Astrocyte of the cerebellum (primary cell): ENCODE results near the gene RBM19.

ENCODE experiments used
- DNase-seq: peaks from one replicate; pipeline ENCODE4 v3.0.0-alpha.2; 2011; ENCODE audit warnings: low read depth
- H3K4me3 ChIP-seq: 2 replicates; pipeline ENCODE4 v1.5.1; 2011; ENCODE audit warnings: mild to moderate bottlenecking, low read depth, low read length, moderate library complexity
- in situ Hi-C: cut with HindIII; loops from 2 replicates; pipeline ENCODE4 v1.10.0; 2017; ENCODE audit warnings: low sequenced_read_pairs
- TF ChIP-seq, protein P1 (sequence below): IDR thresholded peaks from 2 replicates; pipeline ENCODE4 v1.5.1; 2012; ENCODE audit warnings: low read length, low read depth, moderate library complexity, mild to moderate bottlenecking; ENCODE audit errors: missing control alignments

The RBM19 gene

GRCh38 chr12:113880988-113881962 is 84.8 kb downstream of the RBM19 start:
- no peak for DNase-seq
- in situ Hi-C loops: no loop called here
- TF ChIP-seq, protein P1, sequence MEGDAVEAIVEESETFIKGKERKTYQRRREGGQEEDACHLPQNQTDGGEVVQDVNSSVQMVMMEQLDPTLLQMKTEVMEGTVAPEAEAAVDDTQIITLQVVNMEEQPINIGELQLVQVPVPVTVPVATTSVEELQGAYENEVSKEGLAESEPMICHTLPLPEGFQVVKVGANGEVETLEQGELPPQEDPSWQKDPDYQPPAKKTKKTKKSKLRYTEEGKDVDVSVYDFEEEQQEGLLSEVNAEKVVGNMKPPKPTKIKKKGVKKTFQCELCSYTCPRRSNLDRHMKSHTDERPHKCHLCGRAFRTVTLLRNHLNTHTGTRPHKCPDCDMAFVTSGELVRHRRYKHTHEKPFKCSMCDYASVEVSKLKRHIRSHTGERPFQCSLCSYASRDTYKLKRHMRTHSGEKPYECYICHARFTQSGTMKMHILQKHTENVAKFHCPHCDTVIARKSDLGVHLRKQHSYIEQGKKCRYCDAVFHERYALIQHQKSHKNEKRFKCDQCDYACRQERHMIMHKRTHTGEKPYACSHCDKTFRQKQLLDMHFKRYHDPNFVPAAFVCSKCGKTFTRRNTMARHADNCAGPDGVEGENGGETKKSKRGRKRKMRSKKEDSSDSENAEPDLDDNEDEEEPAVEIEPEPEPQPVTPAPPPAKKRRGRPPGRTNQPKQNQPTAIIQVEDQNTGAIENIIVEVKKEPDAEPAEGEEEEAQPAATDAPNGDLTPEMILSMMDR: no peak
- H3K4me3 ChIP-seq: no peak overlapping the region

DNA sequence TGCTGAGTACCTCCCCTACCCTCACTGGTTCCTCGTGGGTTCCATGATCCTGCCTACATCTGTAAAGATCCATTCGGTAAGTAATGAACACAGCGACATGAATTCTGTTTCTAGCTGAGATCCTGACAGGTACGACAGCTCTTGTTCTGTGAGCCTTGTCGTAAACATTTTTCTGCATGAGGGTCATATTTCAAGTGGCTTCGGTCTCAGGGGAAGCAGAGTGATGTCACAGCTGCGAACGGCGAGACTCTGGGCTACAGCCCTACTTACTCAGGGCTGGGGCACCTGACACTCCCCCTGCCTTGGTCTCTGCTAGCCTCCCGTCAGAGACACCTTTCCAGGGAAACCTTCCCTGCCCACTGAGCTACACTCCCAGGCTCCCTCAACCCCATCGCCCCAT is 85.8 kb downstream of the RBM19 start:
- in situ Hi-C loops: no loop called here
- DNase-seq: no peak
- no peak overlapping the region for H3K4me3 ChIP-seq
- TF ChIP-seq, protein P1: no peak

DNA sequence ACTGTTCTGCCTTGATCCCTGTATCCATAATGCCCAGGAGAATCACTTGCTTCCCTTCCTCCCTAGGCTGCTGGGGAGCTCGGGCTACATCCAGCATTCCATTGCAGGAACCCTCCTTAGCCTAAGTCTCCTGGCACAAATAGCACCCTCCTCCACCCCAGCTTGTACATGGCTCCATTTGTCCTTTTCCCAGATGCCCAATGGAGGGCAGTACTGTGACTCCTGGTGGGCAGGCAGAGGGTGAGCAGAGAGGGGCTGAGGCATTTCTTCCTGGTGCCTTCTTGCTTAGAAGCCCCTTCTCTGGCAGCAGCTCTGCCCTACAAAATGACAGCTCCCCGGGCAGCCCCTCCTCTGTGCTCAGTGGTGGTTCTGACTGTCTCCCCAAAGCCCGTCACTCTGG is 86.5 kb downstream of the RBM19 start:
- in situ Hi-C loops: no loop called here
- H3K4me3 ChIP-seq: no peak overlapping the region
- DNase-seq: no peak
- TF ChIP-seq, protein P1: no peak

DNA sequence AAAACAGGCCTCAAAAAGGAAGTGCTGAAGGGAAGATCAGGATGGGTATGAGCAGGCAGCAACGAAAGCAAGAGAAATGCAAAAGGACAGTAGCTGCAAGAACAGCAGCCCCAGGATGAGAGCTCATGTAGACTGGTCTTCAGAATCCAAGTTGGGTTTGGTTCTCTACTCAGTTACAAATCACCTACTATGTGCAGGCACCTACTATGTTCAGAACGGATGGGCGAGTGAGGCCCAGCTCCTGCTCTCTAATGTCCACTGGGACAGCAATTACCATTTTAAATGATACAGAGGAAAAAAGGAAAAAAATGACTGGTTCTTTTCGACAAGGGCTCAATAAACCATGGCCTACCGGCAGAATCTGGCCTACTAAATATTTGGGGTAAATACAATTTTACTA is 88.5 kb downstream of the RBM19 start:
- no peak for DNase-seq
- TF ChIP-seq, protein P1: no peak
- in situ Hi-C loops: no loop called here
- H3K4me3 ChIP-seq: no peak overlapping the region

GRCh38 chr12:113876160-113876559 is 90.0 kb downstream of the RBM19 start:
- H3K4me3 ChIP-seq: no peak overlapping the region
- no peak for DNase-seq
- TF ChIP-seq, protein P1: no peak
- in situ Hi-C loops: no loop called here

- no peak for DNase-seq
These were observed 90.4 kb downstream of the RBM19 start for GRCh38 chr12:113875691-113876090.

More at GRCh38 chr12:113875691-113876090, 90.4 kb downstream of the RBM19 start:
- in situ Hi-C loops: no loop called here
- TF ChIP-seq, protein P1: no peak
- no peak overlapping the region for H3K4me3 ChIP-seq
